A673 (cell line): Measurements from ENCODE around the gene TMEM244.

Experiments used
- EZH2 ChIP-seq: fragments of 200-600 bp; sonication (generic); IDR thresholded peaks from 2 replicates; pipeline ENCODE4 v1.6.1; 2017; ENCODE audit warnings: borderline replicate concordance, low read depth, mild to moderate bottlenecking, mixed read lengths, antibody characterized with exemption, low read length; ENCODE audit not compliant: poor library complexity, severe bottlenecking
- TF ChIP-seq, protein P1 (sequence below): fragments of 300-800, 200-600 bp; sonication (generic); conservative IDR thresholded peaks from 2 replicates; pipeline ENCODE4 v1.5.1; 2017; ENCODE audit warnings: low read depth, mild to moderate bottlenecking, antibody characterized with exemption, low read length, moderate library complexity, mixed read lengths

DNA sequence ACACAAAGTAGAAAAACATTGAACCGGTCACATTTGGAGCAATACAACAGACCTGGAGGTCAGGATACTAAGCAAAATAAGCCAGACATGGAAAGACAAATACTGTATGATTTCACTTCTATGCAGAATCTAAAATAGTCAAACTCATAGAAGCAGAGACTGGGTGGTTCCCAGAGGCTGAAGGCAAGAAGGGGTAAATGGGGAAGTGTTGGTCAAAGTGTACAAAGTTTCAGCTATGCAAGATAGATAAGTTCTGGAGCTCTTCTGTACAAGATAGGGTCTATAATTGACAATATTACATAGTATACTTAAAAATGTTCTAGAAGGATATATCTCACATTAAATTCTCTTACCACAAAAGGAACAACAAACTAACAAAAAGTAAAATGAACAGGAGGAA, 70.3 kb downstream of the TMEM244 start:
- TF ChIP-seq, protein P1, sequence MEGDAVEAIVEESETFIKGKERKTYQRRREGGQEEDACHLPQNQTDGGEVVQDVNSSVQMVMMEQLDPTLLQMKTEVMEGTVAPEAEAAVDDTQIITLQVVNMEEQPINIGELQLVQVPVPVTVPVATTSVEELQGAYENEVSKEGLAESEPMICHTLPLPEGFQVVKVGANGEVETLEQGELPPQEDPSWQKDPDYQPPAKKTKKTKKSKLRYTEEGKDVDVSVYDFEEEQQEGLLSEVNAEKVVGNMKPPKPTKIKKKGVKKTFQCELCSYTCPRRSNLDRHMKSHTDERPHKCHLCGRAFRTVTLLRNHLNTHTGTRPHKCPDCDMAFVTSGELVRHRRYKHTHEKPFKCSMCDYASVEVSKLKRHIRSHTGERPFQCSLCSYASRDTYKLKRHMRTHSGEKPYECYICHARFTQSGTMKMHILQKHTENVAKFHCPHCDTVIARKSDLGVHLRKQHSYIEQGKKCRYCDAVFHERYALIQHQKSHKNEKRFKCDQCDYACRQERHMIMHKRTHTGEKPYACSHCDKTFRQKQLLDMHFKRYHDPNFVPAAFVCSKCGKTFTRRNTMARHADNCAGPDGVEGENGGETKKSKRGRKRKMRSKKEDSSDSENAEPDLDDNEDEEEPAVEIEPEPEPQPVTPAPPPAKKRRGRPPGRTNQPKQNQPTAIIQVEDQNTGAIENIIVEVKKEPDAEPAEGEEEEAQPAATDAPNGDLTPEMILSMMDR: no peak
- no peak for TF ChIP-seq EZH2
